ENCODE results near the gene MCM8.
A peak's percentile ranks its signal among the peaks of the same experiment; 100 is the strongest.

Gene MCM8

GRCh38 chr20:5991623-5992441 is 41.4 kb downstream of the MCM8 start:
- TF ChIP-seq CTCF (IDR thresholded peaks at IDR 0.05): no peak
- DNase-seq: no peak
- H3K27ac Mint-ChIP-seq: no peak overlapping the region
- no peaks in the 10 kb centered on the region for H3K9me3 Mint-ChIP-seq
- no peak overlapping the region for H3K4me3 Mint-ChIP-seq
- H3K4me1 Mint-ChIP-seq: peaks cover 3% of the 10 kb centered on the region
- no peaks in the 10 kb centered on the region for H3K27me3 Mint-ChIP-seq (ENCODE audit: low read depth, poor library complexity)
- peaks cover 44% of the 10 kb centered on the region for H3K36me3 Mint-ChIP-seq (ENCODE audit: low read depth)

- no peaks in the 10 kb centered on the region for H3K9me3 Mint-ChIP-seq
- H3K27me3 Mint-ChIP-seq (ENCODE audit: low read depth, poor library complexity): no peaks in the 10 kb centered on the region
- no peak for DNase-seq
- peaks cover 4% of the 10 kb centered on the region for H3K4me1 Mint-ChIP-seq
- no peak for TF ChIP-seq CTCF (IDR thresholded peaks at IDR 0.05)
- H3K27ac Mint-ChIP-seq: peak overlapping the region; percentile 35
- no peak overlapping the region for H3K4me3 Mint-ChIP-seq
- peaks cover 18% of the 10 kb centered on the region for H3K36me3 Mint-ChIP-seq (ENCODE audit: low read depth)
Measured at GRCh38 chr20:5996765-5997164, 46.3 kb downstream of the MCM8 start.

GRCh38 chr20:5999783-6000182 is 49.3 kb downstream of the MCM8 start:
- Mint-ChIP-seq H3K36me3 (ENCODE audit: low read depth) (peaks cover 18% of the 10 kb centered on the region), H3K27me3 (ENCODE audit: low read depth, poor library complexity) (no peaks in the 10 kb centered on the region), H3K27ac (no peak overlapping the region), H3K9me3 (no peaks in the 10 kb centered on the region), H3K4me3 (no peak overlapping the region), H3K4me1 (peaks cover 9% of the 10 kb centered on the region)
- no peak for TF ChIP-seq CTCF (IDR thresholded peaks at IDR 0.05)
- DNase-seq: no peak

GRCh38 chr20:6000871-6001270 is 50.4 kb downstream of the MCM8 start:
- H3K4me1 Mint-ChIP-seq: peaks cover 14% of the 10 kb centered on the region
- no peak for TF ChIP-seq CTCF (IDR thresholded peaks at IDR 0.05)
- H3K9me3 Mint-ChIP-seq: no peaks in the 10 kb centered on the region

GRCh38 chr20:6006603-6006949 is 56.1 kb downstream of the MCM8 start:
- Mint-ChIP-seq H3K9me3 (no peaks in the 10 kb centered on the region), H3K36me3 (ENCODE audit: low read depth) (peaks cover 16% of the 10 kb centered on the region), H3K27me3 (ENCODE audit: low read depth, poor library complexity) (no peaks in the 10 kb centered on the region), H3K4me1 (peaks cover 30% of the 10 kb centered on the region), H3K4me3 (peak overlapping the region; percentile 98), H3K27ac (peak overlapping the region; percentile 96)
- TF ChIP-seq CTCF (IDR thresholded peaks at IDR 0.05): no peak
- DNase-seq: no peak

More at GRCh38 chr20:6000871-6001270, 50.4 kb downstream of the MCM8 start:
- no peak overlapping the region for H3K4me3 Mint-ChIP-seq
- no peak for DNase-seq
- peak overlapping the region; percentile 75 for H3K27ac Mint-ChIP-seq
- H3K27me3 Mint-ChIP-seq (ENCODE audit: low read depth, poor library complexity): no peaks in the 10 kb centered on the region
- H3K36me3 Mint-ChIP-seq (ENCODE audit: low read depth): peaks cover 9% of the 10 kb centered on the region

GRCh38 chr20:6007094-6007528 is 56.7 kb downstream of the MCM8 start:
- Mint-ChIP-seq H3K27me3 (ENCODE audit: low read depth, poor library complexity) (no peaks in the 10 kb centered on the region), H3K9me3 (no peaks in the 10 kb centered on the region), H3K27ac (no peak overlapping the region), H3K36me3 (ENCODE audit: low read depth) (peaks cover 22% of the 10 kb centered on the region), H3K4me3 (peak overlapping the region; percentile 98), H3K4me1 (peaks cover 31% of the 10 kb centered on the region)
- no peak for TF ChIP-seq CTCF (IDR thresholded peaks at IDR 0.05)
- DNase-seq: no peak
